Measurements from ENCODE around the gene IFNGR1.

DNA sequence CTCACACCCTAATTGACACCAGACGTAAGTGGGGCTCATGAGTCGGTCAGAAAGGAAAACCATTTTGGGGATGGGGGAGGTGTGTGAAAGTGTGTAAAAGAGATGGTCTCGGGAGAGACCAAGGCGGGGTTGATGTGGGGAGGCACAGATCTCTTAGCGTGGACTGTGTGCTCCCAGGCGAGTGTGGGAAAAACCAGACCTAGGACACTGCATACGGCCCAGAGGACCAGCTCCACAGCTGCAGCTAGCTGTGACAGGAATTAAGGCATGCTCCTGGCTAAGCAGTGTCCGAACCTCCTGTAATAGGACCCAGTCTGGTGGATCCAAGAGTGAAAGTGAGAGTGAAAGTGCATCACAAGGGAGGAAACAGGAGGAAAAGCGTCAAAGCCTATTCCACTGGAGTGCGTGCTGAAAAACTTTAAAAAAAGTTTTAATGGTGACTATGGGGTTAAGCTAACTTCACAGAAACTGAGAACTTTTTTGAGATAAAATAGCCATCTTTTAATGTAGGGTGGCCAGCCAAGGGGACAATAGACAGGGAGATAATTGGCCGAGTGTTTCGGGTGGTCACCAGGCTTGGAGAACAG, 55.4 kb downstream of the IFNGR1 start:
- TF ChIP-seq, protein P1, sequence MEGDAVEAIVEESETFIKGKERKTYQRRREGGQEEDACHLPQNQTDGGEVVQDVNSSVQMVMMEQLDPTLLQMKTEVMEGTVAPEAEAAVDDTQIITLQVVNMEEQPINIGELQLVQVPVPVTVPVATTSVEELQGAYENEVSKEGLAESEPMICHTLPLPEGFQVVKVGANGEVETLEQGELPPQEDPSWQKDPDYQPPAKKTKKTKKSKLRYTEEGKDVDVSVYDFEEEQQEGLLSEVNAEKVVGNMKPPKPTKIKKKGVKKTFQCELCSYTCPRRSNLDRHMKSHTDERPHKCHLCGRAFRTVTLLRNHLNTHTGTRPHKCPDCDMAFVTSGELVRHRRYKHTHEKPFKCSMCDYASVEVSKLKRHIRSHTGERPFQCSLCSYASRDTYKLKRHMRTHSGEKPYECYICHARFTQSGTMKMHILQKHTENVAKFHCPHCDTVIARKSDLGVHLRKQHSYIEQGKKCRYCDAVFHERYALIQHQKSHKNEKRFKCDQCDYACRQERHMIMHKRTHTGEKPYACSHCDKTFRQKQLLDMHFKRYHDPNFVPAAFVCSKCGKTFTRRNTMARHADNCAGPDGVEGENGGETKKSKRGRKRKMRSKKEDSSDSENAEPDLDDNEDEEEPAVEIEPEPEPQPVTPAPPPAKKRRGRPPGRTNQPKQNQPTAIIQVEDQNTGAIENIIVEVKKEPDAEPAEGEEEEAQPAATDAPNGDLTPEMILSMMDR (IDR thresholded peaks at IDR 0.05) = no peak
- TF ChIP-seq EZH2 (IDR thresholded peaks at IDR 0.05) = no peak

Data from neural progenitor cell (in vitro differentiated cells).